Liver (tissue), 9 donors: ENCODE data around the gene LRRTM4. TPM values are rescaled to one million over a fixed set of nuclear protein-coding genes. Genes with fewer than 3 reads are reported as not detected.

ENCODE experiments used
- DNase-seq: peaks from one replicate; pipeline ENCODE4 v3.0.0-alpha.2; 2017; ENCODE audit warnings: low spot score
- H3K27ac ChIP-seq, 2 donors: one replicate each; pipeline ENCODE4 v1.7.0; 2013; ENCODE audit warnings: inconsistent platforms in 2 of 2, low read length in 2 of 2, control low read depth in 1 of 2, low read depth in 1 of 2, mild to moderate bottlenecking in 1 of 2
- H3K27me3 ChIP-seq, 4 donors: one replicate each; pipeline versions ENCODE4 v1.6.1 to v1.7.0; 2013; ENCODE audit warnings: low read length in 3 of 4, inconsistent platforms in 1 of 4, mild to moderate bottlenecking in 1 of 4, moderate library complexity in 1 of 4; ENCODE audit not compliant: control insufficient read depth in 4 of 4, insufficient read depth in 4 of 4
- H3K36me3 ChIP-seq, 4 donors: one replicate each; pipeline versions ENCODE4 v1.6.1 to v1.7.0; 2013; ENCODE audit warnings: low read length in 3 of 4, mild to moderate bottlenecking in 3 of 4, low read depth in 1 of 4, moderate library complexity in 1 of 4; ENCODE audit not compliant: control insufficient read depth in 4 of 4, insufficient read depth in 3 of 4
- H3K4me1 ChIP-seq, 4 donors: one replicate each; pipeline versions ENCODE4 v1.6.1 to v1.7.0; 2013; ENCODE audit warnings: low read length in 3 of 4, mild to moderate bottlenecking in 3 of 4, moderate library complexity in 1 of 4; ENCODE audit not compliant: control insufficient read depth in 4 of 4, insufficient read depth in 4 of 4
- H3K4me3 ChIP-seq, 3 donors: one replicate each; pipeline versions ENCODE4 v1.6.1 to v1.7.0; 2013; ENCODE audit warnings: low read length in 3 of 3, control low read depth in 1 of 3, low read depth in 1 of 3, mild to moderate bottlenecking in 1 of 3
- H3K9ac ChIP-seq, 2 donors: one replicate each; pipeline ENCODE4 v1.7.0; 2013; ENCODE audit warnings: low read length in 2 of 2, mild to moderate bottlenecking in 2 of 2, moderate library complexity in 2 of 2, control low read depth in 1 of 2, low read depth in 1 of 2
- H3K9me3 ChIP-seq, 4 donors: one replicate each; pipeline versions ENCODE4 v1.6.1 to v1.7.0; 2013; ENCODE audit warnings: low read length in 3 of 4; ENCODE audit not compliant: control insufficient read depth in 4 of 4
- EGR1 ChIP-seq, 2 donors: IDR thresholded peaks; 2 replicates each; pipeline ENCODE4 v1.6.1; 2016 to 2018; ENCODE audit warnings: antibody characterized with exemption in 2 of 2, low read depth in 2 of 2
- FOXA1 ChIP-seq: IDR thresholded peaks from 2 replicates; pipeline ENCODE4 v1.6.1; 2016; ENCODE audit warnings: antibody characterized with exemption
- FOXA2 ChIP-seq: IDR thresholded peaks from 2 replicates; pipeline ENCODE4 v1.6.1; 2016; ENCODE audit warnings: antibody characterized with exemption
- GABPA ChIP-seq, 2 donors: IDR thresholded peaks in 1 of 2; conservative IDR thresholded peaks in 1 of 2; 2 replicates each; pipeline ENCODE4 v1.6.1; 2016; ENCODE audit warnings: antibody characterized with exemption in 2 of 2, mild to moderate bottlenecking in 1 of 2, moderate library complexity in 1 of 2
- HNF4A ChIP-seq, 2 donors: conservative IDR thresholded peaks; 2 replicates each; pipeline ENCODE4 v1.6.1; 2016; ENCODE audit warnings: antibody characterized with exemption in 2 of 2, mild to moderate bottlenecking in 2 of 2
- HNF4G ChIP-seq: IDR thresholded peaks from 2 replicates; pipeline ENCODE4 v1.6.1; 2016; ENCODE audit warnings: antibody characterized with exemption
- JUND ChIP-seq, 2 donors: IDR thresholded peaks; 2 replicates each; pipeline ENCODE4 v1.6.1; 2016; ENCODE audit warnings: antibody characterized with exemption in 2 of 2
- RAD21 ChIP-seq, 2 donors: IDR thresholded peaks; 2 replicates each; pipeline ENCODE4 v1.6.1; 2016; ENCODE audit warnings: antibody characterized with exemption in 2 of 2, mild to moderate bottlenecking in 2 of 2
- RXRA ChIP-seq, 2 donors: IDR thresholded peaks; 2 replicates each; pipeline ENCODE4 v1.6.1; 2017 to 2018; ENCODE audit warnings: antibody characterized with exemption in 2 of 2, mild to moderate bottlenecking in 1 of 2
- SP1 ChIP-seq: IDR thresholded peaks from 2 replicates; pipeline ENCODE4 v1.6.1; 2018; ENCODE audit warnings: antibody characterized with exemption, mild to moderate bottlenecking
- TAF1 ChIP-seq: conservative IDR thresholded peaks from 2 replicates; pipeline ENCODE4 v1.6.1; 2016; ENCODE audit warnings: antibody characterized with exemption, mild to moderate bottlenecking
- YY1 ChIP-seq: IDR thresholded peaks from 2 replicates; pipeline ENCODE4 v1.6.1; 2016; ENCODE audit warnings: antibody characterized with exemption, mild to moderate bottlenecking
- WGBS: extraction: QIAGEN DNeasy Blood & Tissue Kit; methylation state at CpG from one replicate; pipeline ENCODE4 v1.1.7; 2013; 5-methylcytosine and 5-hydroxymethylcytosine counted together
- polyA plus RNA-seq, 2 donors: library from polyadenylated mRNA; stranded (reverse) in 1 of 2; unstranded in 1 of 2; fragments of 200-250 nt in 1 of 2; fragments of >200 nt in 1 of 2; fragmentation: Nextera tagmentation in 1 of 2; extraction: Ambion mirVana in 1 of 2; gene quantifications; one replicate each; pipeline versions ENCODE4 v1.2.1 to v1.2.3, GENCODE V29; 2013 to 2015
- total RNA-seq, 2 donors: library from RNA; depleted of rRNA; stranded (reverse); fragments of >200 nt; gene quantifications; one replicate each; pipeline ENCODE4 v1.2.3, GENCODE V29; 2014
- TF ChIP-seq, protein P1 (sequence below): IDR thresholded peaks from 2 replicates; pipeline ENCODE4 v1.6.1; 2016; ENCODE audit warnings: antibody characterized with exemption
- TF ChIP-seq, protein P2 (sequence below): IDR thresholded peaks from 2 replicates; pipeline ENCODE4 v1.6.1; 2016; ENCODE audit warnings: antibody characterized with exemption
- TF ChIP-seq, protein P3 (sequence below): IDR thresholded peaks from 2 replicates; pipeline ENCODE4 v1.6.1; 2016; ENCODE audit warnings: antibody characterized with exemption, mild to moderate bottlenecking
- TF ChIP-seq, protein P4 (sequence below): IDR thresholded peaks from 2 replicates; pipeline ENCODE4 v1.6.1; 2016; ENCODE audit warnings: antibody characterized with exemption
- TF ChIP-seq, protein P5 (sequence below): fragments of 150-350 bp; IDR thresholded peaks from 2 replicates; pipeline ENCODE4 v1.5.1; 2017; ENCODE audit warnings: improper control_type of control experiment, low read depth, low read length; ENCODE audit not compliant: missing input control
- donor health status: healthy.
- donor health status: healthy.
- donor health status: healthy.
- donor health status: healthy.
- donor health status: healthy.

Gene LRRTM4
- total and polyA plus RNA-seq, 4 donors = 0.06 to 0.09 (median 0.08) TPM; not detected in 1

DNA sequence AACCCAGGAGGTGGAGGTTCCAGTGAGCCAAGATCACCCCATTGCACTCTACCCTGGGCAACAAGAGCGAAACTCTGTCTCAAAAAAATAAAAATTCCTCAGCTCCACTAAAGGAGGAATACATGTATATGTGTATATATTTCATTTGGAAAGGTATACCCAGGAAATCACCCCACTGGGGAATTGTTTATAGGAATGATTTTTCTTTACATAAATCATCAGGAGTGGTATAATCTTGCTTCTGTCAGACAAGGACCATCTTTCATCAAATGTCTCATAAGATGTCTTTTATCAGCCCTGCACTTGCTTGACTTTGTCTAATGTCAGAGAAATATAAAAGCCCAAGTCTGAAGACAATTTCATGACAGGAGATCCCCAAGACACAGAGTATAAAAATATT, 709.1 kb downstream of the LRRTM4 start:
- no peak overlapping the region for H3K27ac ChIP-seq
- no peaks in the 10 kb centered on the region for H3K9me3 ChIP-seq
- no peak overlapping the region for H3K4me3 ChIP-seq
- H3K9ac ChIP-seq = no peak overlapping the region
- no peaks in the 10 kb centered on the region for H3K36me3 ChIP-seq
- DNase-seq = no peak
- WGBS = 87% methylated on average over 1 of the region's 1 CpG
- no peaks in the 10 kb centered on the region for H3K4me1 ChIP-seq
- TF ChIP-seq, protein P1, sequence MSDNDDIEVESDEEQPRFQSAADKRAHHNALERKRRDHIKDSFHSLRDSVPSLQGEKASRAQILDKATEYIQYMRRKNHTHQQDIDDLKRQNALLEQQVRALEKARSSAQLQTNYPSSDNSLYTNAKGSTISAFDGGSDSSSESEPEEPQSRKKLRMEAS = no peak
- TF ChIP-seq, protein P2, sequence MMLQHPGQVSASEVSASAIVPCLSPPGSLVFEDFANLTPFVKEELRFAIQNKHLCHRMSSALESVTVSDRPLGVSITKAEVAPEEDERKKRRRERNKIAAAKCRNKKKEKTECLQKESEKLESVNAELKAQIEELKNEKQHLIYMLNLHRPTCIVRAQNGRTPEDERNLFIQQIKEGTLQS = no peak
- TF ChIP-seq, protein P3, sequence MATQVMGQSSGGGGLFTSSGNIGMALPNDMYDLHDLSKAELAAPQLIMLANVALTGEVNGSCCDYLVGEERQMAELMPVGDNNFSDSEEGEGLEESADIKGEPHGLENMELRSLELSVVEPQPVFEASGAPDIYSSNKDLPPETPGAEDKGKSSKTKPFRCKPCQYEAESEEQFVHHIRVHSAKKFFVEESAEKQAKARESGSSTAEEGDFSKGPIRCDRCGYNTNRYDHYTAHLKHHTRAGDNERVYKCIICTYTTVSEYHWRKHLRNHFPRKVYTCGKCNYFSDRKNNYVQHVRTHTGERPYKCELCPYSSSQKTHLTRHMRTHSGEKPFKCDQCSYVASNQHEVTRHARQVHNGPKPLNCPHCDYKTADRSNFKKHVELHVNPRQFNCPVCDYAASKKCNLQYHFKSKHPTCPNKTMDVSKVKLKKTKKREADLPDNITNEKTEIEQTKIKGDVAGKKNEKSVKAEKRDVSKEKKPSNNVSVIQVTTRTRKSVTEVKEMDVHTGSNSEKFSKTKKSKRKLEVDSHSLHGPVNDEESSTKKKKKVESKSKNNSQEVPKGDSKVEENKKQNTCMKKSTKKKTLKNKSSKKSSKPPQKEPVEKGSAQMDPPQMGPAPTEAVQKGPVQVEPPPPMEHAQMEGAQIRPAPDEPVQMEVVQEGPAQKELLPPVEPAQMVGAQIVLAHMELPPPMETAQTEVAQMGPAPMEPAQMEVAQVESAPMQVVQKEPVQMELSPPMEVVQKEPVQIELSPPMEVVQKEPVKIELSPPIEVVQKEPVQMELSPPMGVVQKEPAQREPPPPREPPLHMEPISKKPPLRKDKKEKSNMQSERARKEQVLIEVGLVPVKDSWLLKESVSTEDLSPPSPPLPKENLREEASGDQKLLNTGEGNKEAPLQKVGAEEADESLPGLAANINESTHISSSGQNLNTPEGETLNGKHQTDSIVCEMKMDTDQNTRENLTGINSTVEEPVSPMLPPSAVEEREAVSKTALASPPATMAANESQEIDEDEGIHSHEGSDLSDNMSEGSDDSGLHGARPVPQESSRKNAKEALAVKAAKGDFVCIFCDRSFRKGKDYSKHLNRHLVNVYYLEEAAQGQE = no peak
- TF ChIP-seq FOXA2 (no peak), RXRA (IDR thresholded peaks at IDR 0.05) (no peak), RAD21 (IDR thresholded peaks at IDR 0.05) (no peak), GABPA (IDR thresholded peaks at IDR 0.05 in 1 of 2, conservative IDR thresholded peaks at IDR 0.05 in 1 of 2) (no peak), EGR1 (IDR thresholded peaks at IDR 0.05; ENCODE audit: low read depth in 2 of 2) (no peak), HNF4G (no peak), JUND (IDR thresholded peaks at IDR 0.05) (no peak), SP1 (no peak), YY1 (no peak), FOXA1 (no peak), TAF1 (no peak), HNF4A (conservative IDR thresholded peaks at IDR 0.05) (no peak)
- TF ChIP-seq, protein P4, sequence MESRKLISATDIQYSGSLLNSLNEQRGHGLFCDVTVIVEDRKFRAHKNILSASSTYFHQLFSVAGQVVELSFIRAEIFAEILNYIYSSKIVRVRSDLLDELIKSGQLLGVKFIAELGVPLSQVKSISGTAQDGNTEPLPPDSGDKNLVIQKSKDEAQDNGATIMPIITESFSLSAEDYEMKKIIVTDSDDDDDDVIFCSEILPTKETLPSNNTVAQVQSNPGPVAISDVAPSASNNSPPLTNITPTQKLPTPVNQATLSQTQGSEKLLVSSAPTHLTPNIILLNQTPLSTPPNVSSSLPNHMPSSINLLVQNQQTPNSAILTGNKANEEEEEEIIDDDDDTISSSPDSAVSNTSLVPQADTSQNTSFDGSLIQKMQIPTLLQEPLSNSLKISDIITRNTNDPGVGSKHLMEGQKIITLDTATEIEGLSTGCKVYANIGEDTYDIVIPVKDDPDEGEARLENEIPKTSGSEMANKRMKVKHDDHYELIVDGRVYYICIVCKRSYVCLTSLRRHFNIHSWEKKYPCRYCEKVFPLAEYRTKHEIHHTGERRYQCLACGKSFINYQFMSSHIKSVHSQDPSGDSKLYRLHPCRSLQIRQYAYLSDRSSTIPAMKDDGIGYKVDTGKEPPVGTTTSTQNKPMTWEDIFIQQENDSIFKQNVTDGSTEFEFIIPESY = no peak
- TF ChIP-seq, protein P5, sequence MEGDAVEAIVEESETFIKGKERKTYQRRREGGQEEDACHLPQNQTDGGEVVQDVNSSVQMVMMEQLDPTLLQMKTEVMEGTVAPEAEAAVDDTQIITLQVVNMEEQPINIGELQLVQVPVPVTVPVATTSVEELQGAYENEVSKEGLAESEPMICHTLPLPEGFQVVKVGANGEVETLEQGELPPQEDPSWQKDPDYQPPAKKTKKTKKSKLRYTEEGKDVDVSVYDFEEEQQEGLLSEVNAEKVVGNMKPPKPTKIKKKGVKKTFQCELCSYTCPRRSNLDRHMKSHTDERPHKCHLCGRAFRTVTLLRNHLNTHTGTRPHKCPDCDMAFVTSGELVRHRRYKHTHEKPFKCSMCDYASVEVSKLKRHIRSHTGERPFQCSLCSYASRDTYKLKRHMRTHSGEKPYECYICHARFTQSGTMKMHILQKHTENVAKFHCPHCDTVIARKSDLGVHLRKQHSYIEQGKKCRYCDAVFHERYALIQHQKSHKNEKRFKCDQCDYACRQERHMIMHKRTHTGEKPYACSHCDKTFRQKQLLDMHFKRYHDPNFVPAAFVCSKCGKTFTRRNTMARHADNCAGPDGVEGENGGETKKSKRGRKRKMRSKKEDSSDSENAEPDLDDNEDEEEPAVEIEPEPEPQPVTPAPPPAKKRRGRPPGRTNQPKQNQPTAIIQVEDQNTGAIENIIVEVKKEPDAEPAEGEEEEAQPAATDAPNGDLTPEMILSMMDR = no peak
- H3K27me3 ChIP-seq = no peaks in the 10 kb centered on the region

DNA sequence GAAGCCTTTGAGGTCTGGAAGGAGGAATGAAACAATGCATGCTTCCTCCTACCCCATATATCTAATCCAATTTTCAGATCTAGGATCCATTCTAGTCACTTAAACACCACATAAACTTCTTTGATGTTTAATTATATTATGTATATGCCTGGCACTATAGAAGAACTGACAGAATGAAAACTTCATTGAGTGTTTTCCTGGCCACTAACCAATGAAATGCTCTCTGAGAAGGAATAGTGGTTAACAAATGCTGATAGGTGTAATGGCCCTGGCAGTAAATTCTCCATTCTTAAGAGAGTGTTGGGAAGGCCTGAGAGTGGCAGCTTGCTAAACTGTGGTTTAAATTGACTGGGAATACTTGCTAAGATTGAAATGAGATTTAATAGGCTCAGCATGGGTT, 710.0 kb downstream of the LRRTM4 start:
- no peak overlapping the region for H3K27ac ChIP-seq
- no peaks in the 10 kb centered on the region for H3K36me3 ChIP-seq
- H3K9ac ChIP-seq = no peak overlapping the region
- no peak overlapping the region for H3K4me3 ChIP-seq
- H3K9me3 ChIP-seq = no peaks in the 10 kb centered on the region
- DNase-seq = no peak
- H3K27me3 ChIP-seq = no peaks in the 10 kb centered on the region
- H3K4me1 ChIP-seq = no peaks in the 10 kb centered on the region
- TF ChIP-seq, protein P5 = no peak
- TF ChIP-seq, protein P1 = no peak
- TF ChIP-seq RAD21 (IDR thresholded peaks at IDR 0.05) (no peak), YY1 (no peak), EGR1 (IDR thresholded peaks at IDR 0.05; ENCODE audit: low read depth in 2 of 2) (no peak), HNF4G (no peak), TAF1 (no peak), JUND (IDR thresholded peaks at IDR 0.05) (no peak), FOXA1 (no peak), SP1 (no peak), GABPA (IDR thresholded peaks at IDR 0.05 in 1 of 2, conservative IDR thresholded peaks at IDR 0.05 in 1 of 2) (no peak), HNF4A (conservative IDR thresholded peaks at IDR 0.05) (no peak)
